ENCODE data around the gene TCEAL5.
"Not testable (repeated sequence)": the region's sequence is repeated elsewhere in the genome, so short reads cannot be mapped to it uniquely, and the experiment has no call there.

The TCEAL5 gene

GRCh38 chrX:103276581-103277002 is at the start of gene TCEAL5:
Gene TCEAL5, minus strand, starts transcription at chrX:103276750. Its CDS starts 2,187 bp downstream, at chrX:103274563.
- DNase-seq = peak; percentile 57

GRCh38 chrX:103311399-103311780 is 34.8 kb upstream of the TCEAL5 start:
- no peak for DNase-seq

GRCh38 chrX:103310555-103311398 is 34.2 kb upstream of the TCEAL5 start, which contains the start of gene BEX2:
Gene BEX2, minus strand, starts transcription at chrX:103310990. Its CDS starts 1,014 bp downstream, at chrX:103309976.
- peak; percentile 33 for DNase-seq

- no peak for DNase-seq
Measured at GRCh38 chrX:103309860-103310554, 33.5 kb upstream of the TCEAL5 start.

- DNase-seq = not testable (repeated sequence)
Measured at GRCh38 chrX:103305666-103306065, 29.1 kb upstream of the TCEAL5 start.

- DNase-seq = no peak
Measured at GRCh38 chrX:103304705-103305104, 28.2 kb upstream of the TCEAL5 start.

GRCh38 chrX:103293118-103293517 is 16.6 kb upstream of the TCEAL5 start:
- DNase-seq = no peak

- no peak for DNase-seq
Measured at GRCh38 chrX:103279624-103280023, 3.1 kb upstream of the TCEAL5 start.

- DNase-seq = no peak
Measured at GRCh38 chrX:103275947-103276567, 493 bp downstream of the TCEAL5 start.

GRCh38 chrX:103274284-103274683 is 2.3 kb downstream of the TCEAL5 start:
- DNase-seq = no peak

- no peak for DNase-seq
Measured at GRCh38 chrX:103258275-103258674, 18.3 kb downstream of the TCEAL5 start.

- no peak for DNase-seq
Measured at GRCh38 chrX:103256651-103257050, 19.9 kb downstream of the TCEAL5 start.

- peak; percentile 43 for DNase-seq
Measured at GRCh38 chrX:103254921-103255493, 21.5 kb downstream of the TCEAL5 start, which contains the start of gene TCEAL8. Gene TCEAL8, minus strand, starts transcription at chrX:103255155. Its CDS starts 1,176 bp downstream, at chrX:103253979.

GRCh38 chrX:103254171-103254824 is 22.3 kb downstream of the TCEAL5 start:
- no peak for DNase-seq

- DNase-seq = no peak
Measured at GRCh38 chrX:103253608-103254007, 22.9 kb downstream of the TCEAL5 start.

- no peak for DNase-seq
Measured at GRCh38 chrX:103250977-103251376, 25.6 kb downstream of the TCEAL5 start.

- no peak for DNase-seq
Measured at GRCh38 chrX:103249805-103250204, 26.7 kb downstream of the TCEAL5 start.

GRCh38 chrX:103248553-103248952 is 28.0 kb downstream of the TCEAL5 start:
- no peak for DNase-seq

- DNase-seq = no peak
Measured at GRCh38 chrX:103240155-103240554, 36.4 kb downstream of the TCEAL5 start.

- DNase-seq = no peak
Measured at GRCh38 chrX:103236296-103236695, 40.3 kb downstream of the TCEAL5 start.

GRCh38 chrX:103235608-103236007 is 40.9 kb downstream of the TCEAL5 start:
- not testable (repeated sequence) for DNase-seq

- DNase-seq = no peak
Measured at GRCh38 chrX:103234869-103235268, 41.7 kb downstream of the TCEAL5 start.

All from NCI-H524 treated with DMSO at 0.1 percent for 48 hours (cell line).